GM12878 (cell line): ENCODE data around the gene SMG6.

Experiments
- RELA ChIP-seq: fragments of 450-650 bp; IDR thresholded peaks from 2 replicates; pipeline ENCODE4 v1.8.0; 2014; ENCODE audit warnings: borderline replicate concordance; ENCODE audit not compliant: partially characterized antibody
- SIN3A ChIP-seq: IDR thresholded peaks from 2 replicates; pipeline ENCODE4 v1.6.1; 2012; ENCODE audit warnings: low read depth, low read length, improper control_type of control experiment
- SMAD1 ChIP-seq: fragments of 450-650 bp; IDR thresholded peaks from 2 replicates; pipeline ENCODE4 v1.6.1; 2018; ENCODE audit warnings: mild to moderate bottlenecking, low read depth; ENCODE audit not compliant: partially characterized antibody
- TF ChIP-seq, protein P1 (sequence below), 3 experiments: IDR thresholded peaks in 2 of 3; conservative IDR thresholded peaks in 1 of 3; 2 replicates each; pipeline ENCODE4 v1.5.1; 2011; ENCODE audit warnings: low read depth in 3 of 3, low read length in 3 of 3, mild to moderate bottlenecking in 3 of 3, control low read depth in 2 of 3, moderate library complexity in 2 of 3, inconsistent platforms in 1 of 3, mixed read lengths in 1 of 3; ENCODE audit not compliant: control insufficient read depth in 2 of 3, insufficient read depth in 1 of 3; ENCODE audit errors: extremely low read depth in 1 of 3

DNA sequence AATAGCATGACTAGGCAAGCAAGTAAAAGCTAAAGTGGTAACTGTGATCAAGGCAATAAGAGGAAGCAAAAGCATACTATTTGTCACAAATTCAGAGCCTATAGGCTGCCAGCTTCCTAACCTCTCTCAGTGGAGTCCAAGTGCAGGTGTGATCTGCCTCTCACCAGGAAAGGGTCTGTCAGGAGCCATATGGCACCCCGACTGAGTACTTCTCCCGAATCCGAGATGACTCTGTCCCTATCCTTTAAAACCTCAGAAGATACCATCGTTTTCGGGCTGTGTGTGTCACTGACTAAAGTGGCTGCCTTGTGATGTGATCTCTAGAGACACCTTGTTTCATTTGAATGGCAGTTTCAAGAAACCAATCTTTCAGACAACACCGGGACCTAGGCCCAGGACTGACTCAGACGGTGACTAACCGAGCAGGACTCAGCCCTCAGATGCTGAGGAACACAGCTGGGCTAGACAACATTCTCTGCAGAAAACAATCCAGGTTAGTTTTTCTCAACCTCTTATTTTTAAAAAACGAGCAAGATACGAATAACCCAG, 63.6 kb downstream of the SMG6 start:
- no peak for TF ChIP-seq RELA
- TF ChIP-seq, protein P1, sequence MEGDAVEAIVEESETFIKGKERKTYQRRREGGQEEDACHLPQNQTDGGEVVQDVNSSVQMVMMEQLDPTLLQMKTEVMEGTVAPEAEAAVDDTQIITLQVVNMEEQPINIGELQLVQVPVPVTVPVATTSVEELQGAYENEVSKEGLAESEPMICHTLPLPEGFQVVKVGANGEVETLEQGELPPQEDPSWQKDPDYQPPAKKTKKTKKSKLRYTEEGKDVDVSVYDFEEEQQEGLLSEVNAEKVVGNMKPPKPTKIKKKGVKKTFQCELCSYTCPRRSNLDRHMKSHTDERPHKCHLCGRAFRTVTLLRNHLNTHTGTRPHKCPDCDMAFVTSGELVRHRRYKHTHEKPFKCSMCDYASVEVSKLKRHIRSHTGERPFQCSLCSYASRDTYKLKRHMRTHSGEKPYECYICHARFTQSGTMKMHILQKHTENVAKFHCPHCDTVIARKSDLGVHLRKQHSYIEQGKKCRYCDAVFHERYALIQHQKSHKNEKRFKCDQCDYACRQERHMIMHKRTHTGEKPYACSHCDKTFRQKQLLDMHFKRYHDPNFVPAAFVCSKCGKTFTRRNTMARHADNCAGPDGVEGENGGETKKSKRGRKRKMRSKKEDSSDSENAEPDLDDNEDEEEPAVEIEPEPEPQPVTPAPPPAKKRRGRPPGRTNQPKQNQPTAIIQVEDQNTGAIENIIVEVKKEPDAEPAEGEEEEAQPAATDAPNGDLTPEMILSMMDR (IDR thresholded peaks at IDR 0.05 in 2 of 3, conservative IDR thresholded peaks at IDR 0.05 in 1 of 3; ENCODE audit: control insufficient read depth in 2 of 3, extremely low read depth in 1 of 3, insufficient read depth in 1 of 3, low read depth in 3 of 3, low read length in 3 of 3) = no peak
- TF ChIP-seq SMAD1 = no peak
- no peak for TF ChIP-seq SIN3A
